Endodermal cell (in vitro differentiated cells): Measurements from ENCODE around the gene CHL1. TPM values are rescaled to one million over a fixed set of nuclear protein-coding genes. Genes with fewer than 3 reads are reported as not detected.
A peak's percentile ranks its signal among the peaks of the same experiment; 100 is the strongest.

Experiments
- DNase-seq: peaks from one replicate; pipeline ENCODE4 v3.0.0-alpha.2; 2017
- H3K27ac ChIP-seq: 2 replicates; pipeline ENCODE4 v1.5.1; 2013; ENCODE audit warnings: mild to moderate bottlenecking, low read depth, low read length, moderate library complexity
- H3K27me3 ChIP-seq: 2 replicates; pipeline ENCODE4 v1.6.1; 2013; ENCODE audit warnings: mild to moderate bottlenecking, low read length, moderate library complexity; ENCODE audit not compliant: insufficient read depth, control insufficient read depth, poor library complexity, severe bottlenecking
- H3K36me3 ChIP-seq: 2 replicates; pipeline ENCODE4 v1.7.0; 2013; ENCODE audit warnings: mild to moderate bottlenecking, low read length, moderate library complexity; ENCODE audit not compliant: control insufficient read depth, insufficient read depth
- H3K4me1 ChIP-seq: one replicate; pipeline ENCODE4 v1.7.0; 2013; ENCODE audit warnings: low read length; ENCODE audit not compliant: control insufficient read depth, insufficient read depth
- H3K4me3 ChIP-seq: 2 replicates; pipeline ENCODE4 v1.5.1; 2013; ENCODE audit warnings: mild to moderate bottlenecking, low read length, moderate library complexity
- H3K9ac ChIP-seq: 2 replicates; pipeline ENCODE4 v1.6.1; 2013; ENCODE audit warnings: mild to moderate bottlenecking, low read length, moderate library complexity; ENCODE audit not compliant: poor library complexity, severe bottlenecking; ENCODE audit errors: extremely low read depth
- H3K9me3 ChIP-seq: 2 replicates; pipeline ENCODE4 v1.6.1; 2013; ENCODE audit warnings: mild to moderate bottlenecking, low read length, moderate library complexity; ENCODE audit not compliant: control insufficient read depth
- H3K27ac Mint-ChIP-seq: 2 replicates; pipeline ENCODE4 v1.8.0; 2020; ENCODE audit warnings: mixed read lengths
- H3K27me3 Mint-ChIP-seq: 2 replicates; pipeline ENCODE4 v1.8.0; 2021; ENCODE audit warnings: mild to moderate bottlenecking, mixed read lengths; ENCODE audit not compliant: insufficient read depth
- H3K36me3 Mint-ChIP-seq: 2 replicates; pipeline ENCODE4 v1.8.0; 2020; ENCODE audit warnings: low read depth, mixed read lengths
- H3K4me1 Mint-ChIP-seq: 2 replicates; pipeline ENCODE4 v1.8.0; 2020; ENCODE audit warnings: mixed read lengths
- H3K4me3 Mint-ChIP-seq: 2 replicates; pipeline ENCODE4 v1.8.0; 2020; ENCODE audit warnings: mild to moderate bottlenecking, moderate library complexity, mixed read lengths
- H3K9me3 Mint-ChIP-seq: 2 replicates; pipeline ENCODE4 v1.8.0; 2020; ENCODE audit warnings: mild to moderate bottlenecking, mixed read lengths
- WGBS, 2 experiments: methylation state at CpG; one replicate each; pipeline versions ENCODE4 v1.1.5 to v1.1.7; 2013; ENCODE audit warnings: missing lambda C conversion rate in 2 of 2, mixed read lengths in 1 of 2; ENCODE audit not compliant: insufficient coverage in 1 of 2, insufficient read length in 1 of 2; 5-methylcytosine and 5-hydroxymethylcytosine counted together
- total RNA-seq, 2 donors: library from RNA; stranded (reverse); fragmentation: NEBNext Ultra II Directional in 1 of 2; extraction: Animal tissue kit (Norgen Biotek cat#: 25700) in 1 of 2; gene quantifications; 2 replicates in 1 of 2; 3 replicates in 1 of 2; pipeline ENCODE4 v1.2.1, GENCODE V29; 2021
- TF ChIP-seq, protein P1 (sequence below): fragments of 200-600 bp; sonication (generic); conservative IDR thresholded peaks from 2 replicates; pipeline ENCODE4 v1.5.0; 2021; ENCODE audit warnings: antibody characterized with exemption, mild to moderate bottlenecking

The CHL1 gene
- total RNA-seq, 2 donors from 2014 or later: 2.2 to 2.8 TPM

DNA sequence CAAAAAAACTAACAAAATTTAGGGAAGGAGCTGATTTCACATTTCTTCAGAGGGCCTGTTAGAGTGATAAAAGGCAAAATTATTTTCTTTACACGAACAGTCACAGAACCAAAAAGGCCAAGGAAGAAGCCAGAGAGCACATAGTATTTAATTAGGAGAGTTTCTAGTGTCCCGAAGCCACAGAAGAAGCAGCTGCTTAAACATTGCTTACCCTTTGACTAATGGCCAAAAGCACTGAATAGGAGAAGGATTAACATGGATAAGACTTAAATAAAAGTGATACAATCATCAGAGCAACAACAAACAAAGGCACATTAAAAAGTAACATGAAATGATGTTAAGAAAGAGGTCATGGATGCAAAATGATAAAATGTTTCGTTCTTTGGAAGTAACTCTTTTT is 98.6 kb downstream of the CHL1 start:
- Mint-ChIP-seq H3K27me3 (peaks cover 34% of the 10 kb centered on the region), H3K9me3 (no peaks in the 10 kb centered on the region), H3K27ac (no peak overlapping the region), H3K36me3 (no peaks in the 10 kb centered on the region), H3K4me3 (no peak overlapping the region), H3K4me1 (peaks cover 10% of the 10 kb centered on the region)
- WGBS, 2 experiments: 57 to 62% methylated on average over 3 of the region's 3 CpGs
- Histone ChIP-seq H3K27me3 (no peaks in the 10 kb centered on the region), H3K27ac (no peak overlapping the region), H3K9me3 (peaks cover 83% of the 10 kb centered on the region), H3K9ac (no peak overlapping the region), H3K36me3 (no peaks in the 10 kb centered on the region), H3K4me1 (no peaks in the 10 kb centered on the region), H3K4me3 (no peak overlapping the region)
- no peak for DNase-seq
- TF ChIP-seq, protein P1, sequence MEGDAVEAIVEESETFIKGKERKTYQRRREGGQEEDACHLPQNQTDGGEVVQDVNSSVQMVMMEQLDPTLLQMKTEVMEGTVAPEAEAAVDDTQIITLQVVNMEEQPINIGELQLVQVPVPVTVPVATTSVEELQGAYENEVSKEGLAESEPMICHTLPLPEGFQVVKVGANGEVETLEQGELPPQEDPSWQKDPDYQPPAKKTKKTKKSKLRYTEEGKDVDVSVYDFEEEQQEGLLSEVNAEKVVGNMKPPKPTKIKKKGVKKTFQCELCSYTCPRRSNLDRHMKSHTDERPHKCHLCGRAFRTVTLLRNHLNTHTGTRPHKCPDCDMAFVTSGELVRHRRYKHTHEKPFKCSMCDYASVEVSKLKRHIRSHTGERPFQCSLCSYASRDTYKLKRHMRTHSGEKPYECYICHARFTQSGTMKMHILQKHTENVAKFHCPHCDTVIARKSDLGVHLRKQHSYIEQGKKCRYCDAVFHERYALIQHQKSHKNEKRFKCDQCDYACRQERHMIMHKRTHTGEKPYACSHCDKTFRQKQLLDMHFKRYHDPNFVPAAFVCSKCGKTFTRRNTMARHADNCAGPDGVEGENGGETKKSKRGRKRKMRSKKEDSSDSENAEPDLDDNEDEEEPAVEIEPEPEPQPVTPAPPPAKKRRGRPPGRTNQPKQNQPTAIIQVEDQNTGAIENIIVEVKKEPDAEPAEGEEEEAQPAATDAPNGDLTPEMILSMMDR: no peak

DNA sequence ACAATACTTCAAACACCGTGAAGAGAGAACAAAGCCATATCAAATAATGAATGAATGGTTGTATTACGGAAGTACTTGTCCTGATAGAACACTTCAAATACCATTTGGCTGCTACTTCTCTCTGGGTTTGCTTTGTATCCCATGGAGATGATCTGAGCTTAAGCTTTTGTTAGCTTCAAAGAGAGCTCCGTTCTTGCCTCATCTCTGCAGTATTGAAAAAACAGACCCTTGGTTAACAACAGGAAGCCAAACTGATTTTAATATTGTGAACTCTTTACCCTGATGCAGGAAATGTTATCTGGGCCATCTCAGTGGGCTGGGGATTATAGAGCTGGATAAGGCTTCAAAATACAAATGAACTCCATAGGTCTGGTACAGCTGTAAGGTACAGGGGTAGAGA is 101.0 kb downstream of the CHL1 start:
- 50 to 82% methylated on average over 1 to 3 of the region's 3 CpGs for WGBS, 2 experiments
- TF ChIP-seq, protein P1: no peak
- no peak overlapping the region for H3K4me3 ChIP-seq

DNA sequence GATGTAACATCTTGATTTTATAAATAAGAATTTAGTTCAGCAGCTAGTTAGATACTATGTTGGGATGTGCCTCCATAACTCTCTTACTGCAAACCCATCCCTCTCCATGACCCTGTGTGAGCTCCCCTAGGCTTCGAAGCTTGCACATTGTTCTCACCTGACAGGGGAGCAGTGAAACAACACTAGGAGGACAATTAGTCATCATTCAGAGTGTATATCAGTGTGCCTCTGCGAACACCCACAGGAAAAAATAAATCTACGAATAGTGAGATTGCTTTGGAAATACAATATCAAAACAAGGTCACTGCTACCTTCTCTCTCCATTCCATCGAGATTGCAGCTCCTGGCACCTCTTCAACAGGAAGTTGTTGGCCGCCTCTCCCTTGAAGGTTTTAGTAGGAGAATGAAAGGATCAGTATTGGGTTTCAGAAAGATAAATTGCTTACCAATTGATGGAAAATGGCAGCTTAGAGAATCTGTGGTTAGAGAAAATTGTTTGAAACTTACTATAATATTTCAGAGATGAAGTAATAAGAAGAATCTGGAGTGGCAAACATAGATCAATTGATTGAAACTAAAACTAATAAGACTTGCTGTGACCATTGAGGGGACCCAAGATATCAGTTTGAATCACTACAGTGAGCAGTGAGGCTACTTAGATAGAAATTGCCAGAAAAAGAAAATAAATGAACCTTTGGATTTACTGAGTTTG is 103.2 kb downstream of the CHL1 start:
- WGBS, 2 experiments: 71% methylated on average over 5 of the region's 5 CpGs; no CpG with 5 or more reads in 1 of the 2 experiments
- no peaks in the 10 kb centered on the region for H3K4me1 ChIP-seq
- Mint-ChIP-seq H3K4me3 (no peak overlapping the region), H3K36me3 (no peaks in the 10 kb centered on the region), H3K27ac (no peak overlapping the region), H3K4me1 (peaks cover 10% of the 10 kb centered on the region), H3K27me3 (peaks cover 60% of the 10 kb centered on the region), H3K9me3 (no peaks in the 10 kb centered on the region)
- peaks cover 63% of the 10 kb centered on the region for H3K9me3 ChIP-seq
- no peaks in the 10 kb centered on the region for H3K36me3 ChIP-seq
- H3K27me3 ChIP-seq: no peaks in the 10 kb centered on the region
- TF ChIP-seq, protein P1: no peak
- H3K27ac ChIP-seq: no peak overlapping the region
- DNase-seq: no peak
- H3K4me3 ChIP-seq: peak overlapping the region; percentile 13
- H3K9ac ChIP-seq: no peak overlapping the region

More for the DNA sequence above, 101.0 kb downstream of the CHL1 start:
- Mint-ChIP-seq H3K27me3 (peaks cover 47% of the 10 kb centered on the region), H3K4me3 (no peak overlapping the region), H3K36me3 (no peaks in the 10 kb centered on the region), H3K27ac (no peak overlapping the region), H3K4me1 (peaks cover 10% of the 10 kb centered on the region), H3K9me3 (no peaks in the 10 kb centered on the region)
- DNase-seq: no peak
- no peak overlapping the region for H3K27ac ChIP-seq
- no peaks in the 10 kb centered on the region for H3K36me3 ChIP-seq
- no peak overlapping the region for H3K9ac ChIP-seq
- H3K27me3 ChIP-seq: no peaks in the 10 kb centered on the region
- no peaks in the 10 kb centered on the region for H3K4me1 ChIP-seq
- peaks cover 76% of the 10 kb centered on the region for H3K9me3 ChIP-seq
